ENCODE data around the gene MRPL23. TPM values are rescaled to one million over a fixed set of nuclear protein-coding genes. Genes with fewer than 3 reads are reported as not detected.

The MRPL23 gene
- total and polyA plus RNA-seq, 2 of the 13 experiments (the other 11 are each of a cell fraction or from before 2014, with no cell fraction given) = 67.8 to 123 TPM

- Histone ChIP-seq H3K36me3 (replicated peaks in 1 of 2; ENCODE audit: control insufficient read depth in 1 of 2, insufficient read depth in 2 of 2, low read length in 2 of 2) (no peaks in the 10 kb centered on the region), H3K79me2 (ENCODE audit: insufficient read depth, low read length) (no peaks in the 10 kb centered on the region), H3K4me2 (ENCODE audit: low read depth, low read length) (no peak within 1 kb of the TSS), H3K9ac (ENCODE audit: insufficient read depth, low read depth, low read length) (no peak within 1 kb of the TSS), H3K4me3 (replicated peaks in 1 of 3; ENCODE audit: insufficient read depth in 1 of 3, low read depth in 2 of 3, low read length in 3 of 3) (no peak within 1 kb of the TSS), H4K20me1 (ENCODE audit: insufficient read depth, low read length) (no peaks in the 10 kb centered on the region), H3K9me3 (ENCODE audit: low read length) (no peaks in the 10 kb centered on the region), H3K4me1 (ENCODE audit: insufficient read depth, low read length) (no peaks in the 10 kb centered on the region), H3K27me3 (ENCODE audit: control insufficient read depth in 1 of 2, insufficient read depth in 2 of 2, low read length in 2 of 2) (peaks cover 22 to 60% of the 10 kb centered on the region in 2 experiments), H3K27ac (ENCODE audit: extremely low read length, insufficient read depth, low read length) (no peak within 1 kb of the TSS), H2AFZ (ENCODE audit: low read length) (no peak within 1 kb of the TSS)
- ATAC-seq (no peak), FAIRE-seq (no peak), DNase-seq (ENCODE audit: low spot score) (no peak)
- ChIA-PET POLR2A (no interaction called here), CTCF (ENCODE audit: low intra/inter-chr PET ratio, low total read pairs) (no interaction called here)
- in situ Hi-C loops (cut with HindIII; ENCODE audit: extremely low pct_ligation_motif_present, low pct_unique_long_range_greater_than_20kb) = no loop called here
- intact Hi-C loops (cut with micrococcal nuclease; ENCODE audit: unreplicated experiment) = no loop called here
- TF ChIP-seq ZNF17 (CRISPR knock-in tag; IDR thresholded peaks at IDR 0.05) = no peak
- TF ChIP-seq HNF4G (IDR thresholded peaks at IDR 0.05; ENCODE audit: borderline replicate concordance, low read depth, low read length) = no peak
- no peak for TF ChIP-seq HNF4G (CRISPR knock-in tag; IDR thresholded peaks at IDR 0.05; ENCODE audit: borderline replicate concordance, low read depth)
- no peak for TF ChIP-seq MXD1 (CRISPR knock-in tag; IDR thresholded peaks at IDR 0.05)
- TF ChIP-seq KMT2A (CRISPR knock-in tag; IDR thresholded peaks at IDR 0.05) = no peak
- TF ChIP-seq ATF7-NPFF (CRISPR knock-in tag; IDR thresholded peaks at IDR 0.05; ENCODE audit: low read depth) = no peak
- no TSS peak for BruUV-seq (replicated peaks)
- WGBS (ENCODE audit: low lambda C conversion rate) = 39% methylated on average over 17 of the region's 31 CpGs
Measured at GRCh38 chr11:1919391-1920127, 27.6 kb upstream of the MRPL23 start, which contains the start of gene TNNT3. TSS of gene TNNT3 (plus strand) at chr11:1919703. CDS start at chr11:1922875, 3,172 bp downstream.

GRCh38 chr11:1920128-1920908, 26.8 kb upstream of the MRPL23 start:
- ChIA-PET CTCF (ENCODE audit: low intra/inter-chr PET ratio, low total read pairs) (no interaction called here), POLR2A (no interaction called here)
- WGBS (ENCODE audit: low lambda C conversion rate) = 48% methylated on average over 21 of the region's 25 CpGs
- Histone ChIP-seq H4K20me1 (ENCODE audit: insufficient read depth, low read length) (no peaks in the 10 kb centered on the region), H3K9ac (ENCODE audit: insufficient read depth, low read depth, low read length) (no peak overlapping the region), H3K9me3 (ENCODE audit: low read length) (no peaks in the 10 kb centered on the region), H3K4me1 (ENCODE audit: insufficient read depth, low read length) (no peaks in the 10 kb centered on the region), H3K27ac (ENCODE audit: extremely low read length, insufficient read depth, low read length) (no peak overlapping the region), H3K4me3 (replicated peaks in 1 of 3; ENCODE audit: insufficient read depth in 1 of 3, low read depth in 2 of 3, low read length in 3 of 3) (no peak overlapping the region), H3K36me3 (replicated peaks in 1 of 2; ENCODE audit: control insufficient read depth in 1 of 2, insufficient read depth in 2 of 2, low read length in 2 of 2) (no peaks in the 10 kb centered on the region), H3K27me3 (ENCODE audit: control insufficient read depth in 1 of 2, insufficient read depth in 2 of 2, low read length in 2 of 2) (peaks cover 25 to 65% of the 10 kb centered on the region in 2 experiments), H3K4me2 (ENCODE audit: low read depth, low read length) (no peak overlapping the region), H3K79me2 (ENCODE audit: insufficient read depth, low read length) (no peaks in the 10 kb centered on the region), H2AFZ (ENCODE audit: low read length) (no peak overlapping the region)
- in situ Hi-C loops (cut with HindIII; ENCODE audit: extremely low pct_ligation_motif_present, low pct_unique_long_range_greater_than_20kb) = no loop called here
- no peak for ATAC-seq
- no peak for DNase-seq (ENCODE audit: low spot score)
- no peak for FAIRE-seq
- intact Hi-C loops (cut with micrococcal nuclease; ENCODE audit: unreplicated experiment) = no loop called here
- BruUV-seq (replicated peaks) = no TSS peak
- TF ChIP-seq TSC22D2 (CRISPR knock-in tag; IDR thresholded peaks at IDR 0.05; ENCODE audit: borderline replicate concordance) (no peak), ZBTB20 (CRISPR knock-in tag; IDR thresholded peaks at IDR 0.05; ENCODE audit: borderline replicate concordance, low read depth) (no peak), ARID3A (IDR thresholded peaks at IDR 0.05; ENCODE audit: low read depth, low read length) (no peak), TBP (CRISPR knock-in tag; IDR thresholded peaks at IDR 0.05) (no peak), GATA4 (IDR thresholded peaks at IDR 0.05; ENCODE audit: borderline replicate concordance, low read depth) (no peak), ZNF292 (CRISPR knock-in tag; IDR thresholded peaks at IDR 0.05; ENCODE audit: borderline replicate concordance, low read depth) (no peak)

Data from HepG2 (cell line).